ENCODE results near the gene SEMA3C. TPM values are rescaled to one million over a fixed set of nuclear protein-coding genes. Genes with fewer than 3 reads are reported as not detected.

SEMA3C gene
- total RNA-seq, 1 donor from 2014 or later: 90.6 TPM

- Histone ChIP-seq H3K9me3 (no peaks in the 10 kb centered on the region), H3K27me3 (no peaks in the 10 kb centered on the region), H3K4me1 (peaks cover 20% of the 10 kb centered on the region), H3K36me3 (no peaks in the 10 kb centered on the region), H3K4me3 (no peak overlapping the region), H3K27ac (no peak overlapping the region)
- no peak for DNase-seq (ENCODE audit: extremely low spot score in 2 of 2)
- TF ChIP-seq POLR2A (IDR thresholded peaks at IDR 0.05) (no peak), POLR2AphosphoS5 (IDR thresholded peaks at IDR 0.05; ENCODE audit: insufficient read depth in 1 of 2, low read depth in 1 of 2) (no peak), CTCF (IDR thresholded peaks at IDR 0.05) (no peak)
- intact Hi-C loops (cut with DNase I): no loop called here
These were observed 81.5 kb downstream of the SEMA3C start for GRCh38 chr7:80837345-80837744.

GRCh38 chr7:80835251-80835650, 83.6 kb downstream of the SEMA3C start:
- Histone ChIP-seq H3K4me1 (peaks cover 28% of the 10 kb centered on the region), H3K27me3 (no peaks in the 10 kb centered on the region), H3K9me3 (no peaks in the 10 kb centered on the region), H3K27ac (no peak overlapping the region), H3K4me3 (no peak overlapping the region), H3K36me3 (no peaks in the 10 kb centered on the region)
- no peak for DNase-seq (ENCODE audit: extremely low spot score in 2 of 2)
- intact Hi-C loops (cut with DNase I): no loop called here
- TF ChIP-seq POLR2A (IDR thresholded peaks at IDR 0.05) (no peak), POLR2AphosphoS5 (IDR thresholded peaks at IDR 0.05; ENCODE audit: insufficient read depth in 1 of 2, low read depth in 1 of 2) (no peak)

- DNase-seq (ENCODE audit: extremely low spot score in 2 of 2): no peak
- Histone ChIP-seq H3K36me3 (no peaks in the 10 kb centered on the region), H3K27ac (no peak overlapping the region), H3K4me1 (peaks cover 28% of the 10 kb centered on the region), H3K4me3 (no peak overlapping the region), H3K9me3 (no peaks in the 10 kb centered on the region), H3K27me3 (no peaks in the 10 kb centered on the region)
- TF ChIP-seq POLR2A (IDR thresholded peaks at IDR 0.05) (no peak), POLR2AphosphoS5 (IDR thresholded peaks at IDR 0.05; ENCODE audit: insufficient read depth in 1 of 2, low read depth in 1 of 2) (no peak), CTCF (IDR thresholded peaks at IDR 0.05) (no peak)
- intact Hi-C loops (cut with DNase I): no loop called here
These were observed 85.3 kb downstream of the SEMA3C start for GRCh38 chr7:80833289-80834268.

GRCh38 chr7:80832006-80832405, 86.8 kb downstream of the SEMA3C start:
- no peaks in the 10 kb centered on the region for H3K27me3 ChIP-seq
- H3K9me3 ChIP-seq: no peaks in the 10 kb centered on the region
- DNase-seq (ENCODE audit: extremely low spot score in 2 of 2): no peak
- H3K27ac ChIP-seq: no peak overlapping the region
- H3K36me3 ChIP-seq: no peaks in the 10 kb centered on the region
- H3K4me3 ChIP-seq: no peak overlapping the region
- TF ChIP-seq POLR2A (IDR thresholded peaks at IDR 0.05): no peak
- no peak for TF ChIP-seq POLR2AphosphoS5 (IDR thresholded peaks at IDR 0.05; ENCODE audit: insufficient read depth in 1 of 2, low read depth in 1 of 2)
- TF ChIP-seq CTCF (IDR thresholded peaks at IDR 0.05): no peak
- peaks cover 40% of the 10 kb centered on the region for H3K4me1 ChIP-seq
- intact Hi-C loops (cut with DNase I): no loop called here

GRCh38 chr7:80830584-80831285, 88.1 kb downstream of the SEMA3C start:
- Histone ChIP-seq H3K9me3 (no peaks in the 10 kb centered on the region), H3K4me1 (peaks cover 44% of the 10 kb centered on the region), H3K36me3 (no peaks in the 10 kb centered on the region), H3K27ac (peak overlapping the region; percentile 15), H3K4me3 (no peak overlapping the region), H3K27me3 (no peaks in the 10 kb centered on the region)
- TF ChIP-seq POLR2A (IDR thresholded peaks at IDR 0.05): no peak
- TF ChIP-seq POLR2AphosphoS5 (IDR thresholded peaks at IDR 0.05; ENCODE audit: insufficient read depth in 1 of 2, low read depth in 1 of 2): no peak
- no peak for TF ChIP-seq CTCF (IDR thresholded peaks at IDR 0.05)
- no peak for DNase-seq (ENCODE audit: extremely low spot score in 2 of 2)
- intact Hi-C loops (cut with DNase I): no loop called here
